ENCODE measurements around the gene LIPC.

DNA sequence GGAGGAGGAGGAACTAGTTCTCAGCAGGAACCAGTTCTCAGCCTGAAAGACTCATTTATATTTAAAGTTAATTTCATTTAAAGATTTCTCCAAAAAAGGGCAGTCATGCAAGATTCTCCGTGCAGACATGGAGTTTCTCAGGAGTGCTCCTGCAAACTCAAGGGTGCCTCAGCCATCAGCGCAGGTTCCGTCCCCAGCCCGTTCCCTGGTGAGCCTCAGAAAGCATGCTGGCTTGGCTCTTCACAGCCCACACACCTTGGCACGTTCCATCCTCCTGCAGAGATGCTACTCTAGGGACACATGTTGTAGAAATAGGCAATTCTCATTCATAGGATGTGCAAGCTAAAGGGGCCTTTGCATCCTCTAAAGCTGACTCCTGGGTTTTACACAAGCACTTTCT is 123.0 kb downstream of the LIPC start:
- TF ChIP-seq POLR2A (IDR thresholded peaks at IDR 0.05): no peak
- TF ChIP-seq, protein P1, sequence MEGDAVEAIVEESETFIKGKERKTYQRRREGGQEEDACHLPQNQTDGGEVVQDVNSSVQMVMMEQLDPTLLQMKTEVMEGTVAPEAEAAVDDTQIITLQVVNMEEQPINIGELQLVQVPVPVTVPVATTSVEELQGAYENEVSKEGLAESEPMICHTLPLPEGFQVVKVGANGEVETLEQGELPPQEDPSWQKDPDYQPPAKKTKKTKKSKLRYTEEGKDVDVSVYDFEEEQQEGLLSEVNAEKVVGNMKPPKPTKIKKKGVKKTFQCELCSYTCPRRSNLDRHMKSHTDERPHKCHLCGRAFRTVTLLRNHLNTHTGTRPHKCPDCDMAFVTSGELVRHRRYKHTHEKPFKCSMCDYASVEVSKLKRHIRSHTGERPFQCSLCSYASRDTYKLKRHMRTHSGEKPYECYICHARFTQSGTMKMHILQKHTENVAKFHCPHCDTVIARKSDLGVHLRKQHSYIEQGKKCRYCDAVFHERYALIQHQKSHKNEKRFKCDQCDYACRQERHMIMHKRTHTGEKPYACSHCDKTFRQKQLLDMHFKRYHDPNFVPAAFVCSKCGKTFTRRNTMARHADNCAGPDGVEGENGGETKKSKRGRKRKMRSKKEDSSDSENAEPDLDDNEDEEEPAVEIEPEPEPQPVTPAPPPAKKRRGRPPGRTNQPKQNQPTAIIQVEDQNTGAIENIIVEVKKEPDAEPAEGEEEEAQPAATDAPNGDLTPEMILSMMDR (IDR thresholded peaks at IDR 0.05): no peak
